GM18870 (cell line): ENCODE results near the gene SCN8A.

Experiments
- ATAC-seq: cut with Tn5 transposase; IDR thresholded peaks from one replicate; pipeline ENCODE4 v1.9.1; 2021; ENCODE audit warnings: moderate library complexity; ENCODE audit not compliant: unreplicated experiment

SCN8A gene

GRCh38 chr12:51666696-51667095 is 75.7 kb downstream of the SCN8A start:
- ATAC-seq, result no peak

DNA sequence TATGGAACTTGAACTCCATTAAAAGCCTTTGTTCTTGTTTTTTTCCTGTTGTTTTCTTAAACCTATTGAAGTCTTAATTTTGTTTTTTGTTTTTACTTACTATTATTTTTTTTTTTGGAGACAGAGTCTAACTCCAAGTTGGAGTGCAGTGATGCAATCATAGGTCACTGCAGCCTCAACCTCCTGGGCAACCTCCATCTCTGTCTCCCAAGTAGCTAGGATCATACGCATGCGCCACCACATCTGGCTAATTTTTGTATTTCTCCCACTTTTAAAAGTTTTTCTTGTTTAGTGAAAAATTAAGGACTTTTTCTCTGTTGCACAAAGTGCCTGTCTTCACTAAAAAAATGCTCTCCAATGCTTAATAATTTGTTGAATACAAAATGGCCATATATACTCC is 76.2 kb downstream of the SCN8A start:
- ATAC-seq, result no peak

GRCh38 chr12:51669271-51669670 is 78.2 kb downstream of the SCN8A start:
- ATAC-seq, result no peak

- ATAC-seq, result no peak
Observed at GRCh38 chr12:51669996-51670395, 79.0 kb downstream of the SCN8A start.

DNA sequence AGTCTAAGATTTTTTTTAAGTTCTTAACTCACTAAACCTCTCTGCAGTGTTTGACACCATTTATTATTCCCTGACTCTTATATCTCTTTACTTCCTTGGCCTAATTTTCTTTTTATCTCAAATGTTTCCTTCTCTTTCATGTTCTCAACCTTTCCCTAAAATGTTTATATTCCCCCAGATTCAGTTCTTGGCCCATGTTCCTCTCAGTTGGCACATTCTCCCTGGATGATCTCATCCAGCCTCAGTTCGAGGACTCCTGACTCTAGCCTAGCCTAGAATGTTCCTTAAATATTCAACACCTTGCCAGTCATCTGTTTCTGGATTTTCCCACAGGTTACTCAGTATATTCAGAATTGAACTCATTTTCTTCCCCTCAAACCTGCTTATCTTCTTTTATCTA is 81.3 kb downstream of the SCN8A start:
- ATAC-seq, result no peak

- no peak for ATAC-seq
Observed at GRCh38 chr12:51675071-51675803, 84.2 kb downstream of the SCN8A start.

DNA sequence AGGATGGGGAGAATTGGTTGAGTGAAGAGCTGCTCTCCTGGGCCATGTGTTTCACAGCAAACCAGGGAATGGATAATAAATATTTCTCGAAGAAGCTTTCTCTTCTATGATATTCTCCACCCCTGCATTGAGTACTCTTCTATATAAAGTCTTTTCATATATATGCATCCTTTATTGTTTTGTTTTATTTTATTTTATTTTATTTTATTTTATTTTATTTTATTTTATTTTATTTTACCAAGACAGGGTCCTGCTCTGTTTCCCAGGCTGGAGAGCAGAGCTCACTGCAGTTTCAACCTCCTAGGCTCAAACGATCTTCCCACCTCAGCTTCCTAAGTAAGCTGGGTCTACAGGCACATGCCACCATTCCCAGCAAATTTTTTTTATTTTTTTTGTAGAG is 85.8 kb downstream of the SCN8A start:
- no peak for ATAC-seq

- no peak for ATAC-seq
Observed at GRCh38 chr12:51677284-51677968, 86.4 kb downstream of the SCN8A start.

- no peak for ATAC-seq
Observed at GRCh38 chr12:51678086-51678724, 87.2 kb downstream of the SCN8A start.

GRCh38 chr12:51682981-51683380 is 91.9 kb downstream of the SCN8A start:
- ATAC-seq, result no peak

GRCh38 chr12:51683763-51684357 is 92.8 kb downstream of the SCN8A start:
- no peak for ATAC-seq

DNA sequence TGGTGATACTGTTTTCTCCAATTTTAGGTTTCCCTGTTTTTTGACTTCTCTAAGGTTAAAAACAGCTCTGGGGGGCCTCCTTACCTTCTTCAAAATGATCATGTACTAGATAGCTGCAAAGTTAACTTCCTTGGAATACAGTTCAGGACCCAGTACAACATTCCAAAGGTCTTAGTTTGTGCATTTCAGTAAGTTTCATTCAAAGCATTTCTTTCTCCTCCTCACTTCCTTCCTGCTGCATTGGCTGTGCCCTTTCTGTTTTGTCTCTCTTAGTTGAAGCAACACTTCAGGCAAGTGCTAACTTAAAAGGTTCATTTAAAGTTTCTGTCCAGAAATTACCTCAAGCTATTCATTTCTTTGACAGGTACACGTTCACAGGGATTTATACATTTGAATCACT is 95.7 kb downstream of the SCN8A start:
- no peak for ATAC-seq

DNA sequence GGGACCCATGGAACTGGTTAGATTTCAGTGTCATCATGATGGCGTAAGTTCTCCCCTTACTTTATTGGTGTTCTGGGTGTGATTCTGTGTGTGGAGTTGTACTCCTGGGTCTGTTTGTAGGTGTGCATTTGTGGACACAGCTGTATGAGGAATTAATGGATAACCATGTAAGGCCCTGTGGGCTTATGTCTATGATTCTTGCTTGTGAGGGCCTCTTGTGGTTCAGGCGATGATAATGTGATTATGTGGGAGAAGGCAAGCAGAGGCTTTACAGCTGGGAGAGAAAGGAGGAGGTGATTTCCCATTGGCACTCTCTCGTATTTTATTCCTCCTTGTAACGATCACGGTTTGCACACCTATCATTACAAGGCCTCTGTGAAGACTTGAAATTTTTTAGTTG is 96.1 kb downstream of the SCN8A start:
- no peak for ATAC-seq

GRCh38 chr12:51687614-51688013 is 96.6 kb downstream of the SCN8A start:
- no peak for ATAC-seq

DNA sequence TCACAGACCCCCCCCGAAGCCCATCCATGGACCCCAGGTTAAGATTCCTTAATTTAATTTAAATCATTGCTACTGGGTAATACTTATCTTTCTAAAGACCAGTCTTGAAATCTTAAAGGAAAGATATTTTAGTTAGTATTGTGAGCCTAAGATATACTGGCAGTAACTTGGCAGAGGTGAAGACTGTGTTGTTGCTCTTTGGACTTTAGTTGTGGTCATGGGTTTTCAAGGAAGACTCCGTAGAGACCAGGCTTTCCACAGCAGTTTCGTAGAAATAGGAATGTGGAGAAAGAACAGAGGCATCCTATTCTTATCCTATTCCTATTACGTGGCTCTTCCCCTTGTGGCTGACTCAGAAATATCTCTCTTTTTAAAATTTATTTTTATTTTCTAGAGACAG is 99.0 kb downstream of the SCN8A start:
- no peak for ATAC-seq

DNA sequence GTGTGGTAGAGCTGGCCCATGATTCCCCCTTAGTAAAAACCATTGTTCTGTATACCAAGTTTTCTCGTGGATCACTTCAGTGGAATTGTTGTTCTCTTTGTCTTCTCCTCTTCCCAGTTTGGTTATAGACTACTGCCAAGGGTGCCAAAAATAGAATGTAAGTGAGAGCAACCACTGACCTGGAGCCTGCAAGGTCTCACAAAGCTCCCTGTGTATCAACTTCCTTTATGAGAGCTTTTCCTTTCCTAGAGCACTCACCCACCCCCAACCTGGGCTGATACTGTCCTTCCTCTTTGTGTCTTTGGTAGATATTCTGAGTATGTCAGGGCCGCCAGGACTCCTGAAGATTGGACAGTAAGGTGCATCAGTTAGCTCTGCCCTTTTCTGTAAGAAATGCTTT is 101.0 kb downstream of the SCN8A start:
- no peak for ATAC-seq

DNA sequence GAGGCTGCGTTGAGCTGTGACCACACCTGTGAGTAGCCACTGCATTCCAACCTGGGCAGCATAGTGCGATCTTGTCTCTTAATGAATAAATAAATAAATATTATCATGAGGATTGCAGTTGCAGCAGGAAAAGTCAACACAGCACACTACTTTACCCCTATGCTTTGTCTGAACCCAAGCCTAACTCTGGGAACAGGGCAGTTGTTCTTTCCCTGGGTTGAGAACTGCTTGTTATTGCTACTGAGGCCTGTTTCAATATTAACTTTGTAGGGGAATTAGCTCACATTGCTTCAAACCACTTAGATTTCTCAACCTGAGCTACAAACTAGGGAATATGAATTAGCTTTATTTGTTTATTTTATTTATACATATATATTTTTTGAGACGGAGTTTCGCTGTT is 102.5 kb downstream of the SCN8A start:
- no peak for ATAC-seq

DNA sequence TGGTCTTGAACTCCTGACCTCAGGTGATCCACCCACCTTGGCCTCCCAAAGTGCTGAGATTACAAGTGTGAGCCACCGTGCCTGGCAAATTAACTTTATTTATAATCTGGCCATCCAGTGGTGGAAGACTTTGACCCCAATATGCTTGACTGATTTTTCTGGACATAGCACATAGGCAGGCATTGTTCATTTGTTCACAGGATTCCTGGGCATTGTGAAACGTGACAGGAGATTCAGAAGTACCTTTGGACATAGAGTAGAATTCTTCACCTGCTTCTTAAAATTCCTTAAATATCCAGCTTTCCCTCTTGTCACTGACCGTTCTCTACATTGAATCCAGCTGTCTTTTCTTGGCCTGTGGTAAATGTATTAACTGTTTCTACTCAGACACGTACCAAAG is 103.1 kb downstream of the SCN8A start:
- ATAC-seq, result no peak

DNA sequence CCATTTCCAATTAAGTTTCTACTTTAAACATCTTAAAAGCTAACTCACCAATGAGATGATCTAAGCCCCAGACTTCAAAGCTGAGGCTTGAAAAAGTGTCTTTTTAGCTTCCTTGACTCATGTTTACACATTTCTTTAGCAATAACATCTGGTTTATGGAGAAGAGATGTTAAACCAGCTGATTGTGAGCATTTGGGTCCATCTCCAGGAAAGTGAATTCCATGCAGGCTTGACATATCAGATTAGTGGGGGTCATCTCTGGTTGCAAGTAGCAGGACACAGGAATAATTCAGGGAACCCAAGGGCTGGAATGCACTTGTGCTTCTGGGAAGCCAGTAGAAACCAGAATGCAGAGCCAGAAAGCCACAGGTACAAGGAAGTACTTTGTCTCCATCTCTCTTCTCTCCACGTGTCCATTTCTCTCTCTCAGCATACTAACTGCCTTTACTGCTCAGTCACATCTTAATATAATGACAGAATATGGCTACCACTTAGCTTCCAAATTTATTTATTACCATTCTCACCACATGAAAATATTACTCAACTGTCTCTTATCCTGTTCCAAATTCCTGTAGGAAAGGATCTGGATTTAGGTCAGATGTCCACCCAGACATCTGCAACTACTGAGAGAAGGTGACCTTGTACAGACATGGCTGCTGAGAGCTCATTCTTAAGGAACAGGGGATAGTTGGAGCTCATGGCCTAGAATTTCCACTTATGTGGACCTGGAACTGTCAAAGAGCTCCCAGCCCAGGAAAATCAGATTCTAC is 104.4 kb downstream of the SCN8A start:
- no peak for ATAC-seq

DNA sequence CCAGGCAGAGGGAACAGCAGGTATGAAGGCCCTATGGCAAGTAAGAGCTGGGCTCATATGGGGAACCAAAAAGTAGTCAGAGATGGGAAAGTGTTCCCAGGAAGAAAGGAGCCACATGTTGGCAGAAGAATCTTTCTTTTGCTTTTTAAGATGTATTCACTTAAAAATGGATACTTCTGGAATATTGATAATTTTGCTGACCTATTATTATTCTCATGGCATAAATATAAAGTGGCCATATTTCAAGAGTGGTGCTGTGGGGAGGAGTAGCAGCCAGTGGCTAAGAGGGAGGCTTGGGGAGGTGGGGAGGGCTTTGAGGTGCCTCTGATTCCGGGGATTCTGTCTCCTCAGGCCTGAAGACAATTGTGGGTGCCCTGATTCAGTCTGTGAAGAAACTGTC is 108.2 kb downstream of the SCN8A start:
- ATAC-seq, result no peak

- no peak for ATAC-seq
Observed at GRCh38 chr12:51700887-51701286, 109.9 kb downstream of the SCN8A start.
